C4-2B (cell line): ENCODE measurements around the gene TRERF1.

ENCODE experiments used
- H3K27ac ChIP-seq: fragments of 450-650 bp; 2 replicates; pipeline ENCODE4 v1.5.1; 2017
- ZFX ChIP-seq: fragments of 450-650 bp; IDR thresholded peaks from 2 replicates; pipeline ENCODE4 v1.6.1; 2017
- TF ChIP-seq, protein P1 (sequence below): fragments of 450-650 bp; conservative IDR thresholded peaks from 2 replicates; pipeline ENCODE4 v1.5.1; 2017; ENCODE audit warnings: mild to moderate bottlenecking

The TRERF1 gene

DNA sequence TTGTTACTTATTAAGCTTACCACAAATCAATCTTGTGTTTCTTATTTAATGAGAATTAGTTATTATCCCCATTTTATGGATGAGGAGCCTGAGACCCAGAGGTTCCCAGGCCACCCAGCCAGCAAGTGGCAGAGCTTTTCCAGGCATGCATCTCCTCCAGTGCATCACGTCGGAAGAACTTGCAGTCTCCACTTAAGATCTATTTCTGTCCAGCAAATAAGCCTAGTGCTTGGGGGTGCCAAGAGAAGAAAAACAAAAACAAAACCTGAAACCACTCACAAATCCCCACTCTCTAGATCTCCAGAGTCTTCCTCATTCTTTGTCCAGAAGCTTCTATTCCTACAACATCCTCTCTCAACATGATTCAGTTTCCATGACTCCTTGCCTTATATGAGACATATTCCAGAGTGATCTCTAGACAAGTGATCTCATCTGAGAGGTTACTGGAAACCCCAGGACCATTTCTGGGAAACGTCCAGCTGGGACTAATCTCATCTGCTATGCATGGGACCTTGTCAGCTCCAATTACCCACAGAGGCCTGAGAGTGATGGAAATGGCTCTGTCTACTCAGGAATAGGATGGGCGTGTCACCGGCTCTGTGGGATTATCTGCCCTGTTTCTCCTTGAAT is 261.1 kb downstream of the TRERF1 start:
- TF ChIP-seq, protein P1, sequence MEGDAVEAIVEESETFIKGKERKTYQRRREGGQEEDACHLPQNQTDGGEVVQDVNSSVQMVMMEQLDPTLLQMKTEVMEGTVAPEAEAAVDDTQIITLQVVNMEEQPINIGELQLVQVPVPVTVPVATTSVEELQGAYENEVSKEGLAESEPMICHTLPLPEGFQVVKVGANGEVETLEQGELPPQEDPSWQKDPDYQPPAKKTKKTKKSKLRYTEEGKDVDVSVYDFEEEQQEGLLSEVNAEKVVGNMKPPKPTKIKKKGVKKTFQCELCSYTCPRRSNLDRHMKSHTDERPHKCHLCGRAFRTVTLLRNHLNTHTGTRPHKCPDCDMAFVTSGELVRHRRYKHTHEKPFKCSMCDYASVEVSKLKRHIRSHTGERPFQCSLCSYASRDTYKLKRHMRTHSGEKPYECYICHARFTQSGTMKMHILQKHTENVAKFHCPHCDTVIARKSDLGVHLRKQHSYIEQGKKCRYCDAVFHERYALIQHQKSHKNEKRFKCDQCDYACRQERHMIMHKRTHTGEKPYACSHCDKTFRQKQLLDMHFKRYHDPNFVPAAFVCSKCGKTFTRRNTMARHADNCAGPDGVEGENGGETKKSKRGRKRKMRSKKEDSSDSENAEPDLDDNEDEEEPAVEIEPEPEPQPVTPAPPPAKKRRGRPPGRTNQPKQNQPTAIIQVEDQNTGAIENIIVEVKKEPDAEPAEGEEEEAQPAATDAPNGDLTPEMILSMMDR: no peak
- TF ChIP-seq ZFX: no peak
- no peak overlapping the region for H3K27ac ChIP-seq

DNA sequence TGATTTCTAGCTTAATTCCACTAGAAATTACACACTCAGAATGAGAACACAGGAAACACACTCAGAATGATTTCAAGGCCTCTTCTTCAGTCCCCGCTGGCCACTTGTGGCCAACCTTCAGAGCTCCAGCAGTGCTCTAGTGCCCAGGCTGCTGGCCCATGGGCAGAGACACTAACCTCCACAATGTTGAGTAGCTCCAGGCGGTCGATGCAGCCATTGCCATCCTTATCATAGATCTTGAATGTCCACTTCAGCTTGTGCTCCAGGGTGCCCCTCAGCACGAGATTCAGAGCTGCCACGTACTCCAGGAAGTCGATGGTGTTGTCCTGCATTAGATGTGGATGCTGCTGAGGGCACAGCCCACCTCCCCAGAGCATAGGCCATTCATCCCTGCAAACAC is 263.3 kb downstream of the TRERF1 start:
- no peak overlapping the region for H3K27ac ChIP-seq
- TF ChIP-seq, protein P1: no peak
- TF ChIP-seq ZFX: no peak

DNA sequence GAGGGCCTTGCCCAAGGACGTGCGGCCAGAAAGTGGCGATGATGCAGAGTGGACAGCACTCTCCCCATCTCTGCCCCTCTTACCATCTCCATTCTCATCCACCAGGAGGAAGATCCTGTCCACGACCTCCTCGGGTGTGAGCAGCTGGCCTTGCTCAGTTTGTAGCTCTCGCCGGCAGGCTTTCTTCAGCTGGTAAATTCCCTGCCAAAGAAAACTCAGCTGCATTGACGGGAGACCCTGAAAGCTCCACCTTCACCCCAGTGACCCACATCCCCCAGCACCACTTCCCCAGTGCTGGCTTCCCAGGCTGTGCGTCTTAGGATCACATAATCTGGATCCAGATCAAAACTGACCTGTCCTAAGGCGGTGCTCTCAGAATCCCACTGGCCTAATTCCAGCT is 266.1 kb downstream of the TRERF1 start:
- no peak for TF ChIP-seq ZFX
- TF ChIP-seq, protein P1: no peak
- no peak overlapping the region for H3K27ac ChIP-seq

DNA sequence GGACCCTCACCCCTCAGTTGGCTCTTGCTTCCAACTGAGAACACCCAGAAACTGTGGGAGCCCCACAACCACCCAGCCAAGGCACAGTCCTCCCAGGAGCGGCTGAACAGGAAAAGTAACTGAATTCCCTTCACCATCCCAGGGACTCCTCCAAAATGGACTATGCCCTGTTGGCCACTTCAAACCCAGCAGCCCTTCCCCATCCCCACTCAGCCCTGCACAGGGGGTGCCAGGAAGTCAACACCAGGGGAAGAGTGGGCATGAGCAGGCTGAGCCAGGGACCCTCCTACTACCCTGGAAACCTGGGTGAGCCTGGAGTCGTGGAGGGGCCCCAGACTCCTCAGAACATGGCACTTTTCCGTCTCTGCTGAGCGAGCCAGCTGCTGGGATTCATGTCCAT is 267.3 kb downstream of the TRERF1 start:
- H3K27ac ChIP-seq: no peak overlapping the region
- TF ChIP-seq, protein P1: no peak
- TF ChIP-seq ZFX: no peak

DNA sequence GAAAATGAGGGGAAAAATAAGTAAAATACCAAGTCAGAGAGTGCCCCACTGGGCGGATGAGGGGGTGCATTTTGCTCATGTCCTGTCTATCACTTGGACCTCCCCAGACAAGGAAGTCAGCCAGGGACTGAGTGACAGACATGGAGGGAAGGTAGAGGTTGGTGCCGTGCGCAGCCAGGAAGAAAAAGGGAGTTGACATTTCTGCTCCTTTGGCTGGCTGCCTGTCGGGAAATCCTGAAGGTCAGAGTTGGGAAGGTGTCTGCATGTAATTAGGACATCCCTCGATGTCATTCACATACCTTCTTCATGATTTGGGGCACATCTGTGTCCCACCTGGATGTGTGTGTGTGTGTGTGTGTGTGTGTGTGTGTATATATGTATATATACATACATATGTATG is 269.6 kb downstream of the TRERF1 start:
- TF ChIP-seq ZFX: no peak
- TF ChIP-seq, protein P1: no peak
- no peak overlapping the region for H3K27ac ChIP-seq

DNA sequence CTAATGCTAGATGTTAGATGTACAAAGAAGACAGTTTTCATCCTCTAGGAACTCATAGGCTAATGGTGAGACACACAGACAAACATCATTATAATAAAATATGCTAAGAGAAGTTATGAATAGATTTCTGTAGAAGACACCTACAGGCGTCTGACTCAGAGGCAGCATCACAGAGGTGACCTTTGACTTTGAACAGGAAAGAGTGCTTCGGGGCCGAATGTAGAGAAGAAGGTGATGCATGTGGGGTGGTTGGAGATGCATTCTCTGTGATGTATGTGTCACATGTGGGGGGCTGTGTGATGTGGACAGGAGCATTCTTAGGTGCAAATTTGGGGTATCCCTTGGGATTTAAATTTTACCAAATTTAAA is 271.8 kb downstream of the TRERF1 start:
- TF ChIP-seq, protein P1: no peak
- TF ChIP-seq ZFX: no peak
- H3K27ac ChIP-seq: no peak overlapping the region

DNA sequence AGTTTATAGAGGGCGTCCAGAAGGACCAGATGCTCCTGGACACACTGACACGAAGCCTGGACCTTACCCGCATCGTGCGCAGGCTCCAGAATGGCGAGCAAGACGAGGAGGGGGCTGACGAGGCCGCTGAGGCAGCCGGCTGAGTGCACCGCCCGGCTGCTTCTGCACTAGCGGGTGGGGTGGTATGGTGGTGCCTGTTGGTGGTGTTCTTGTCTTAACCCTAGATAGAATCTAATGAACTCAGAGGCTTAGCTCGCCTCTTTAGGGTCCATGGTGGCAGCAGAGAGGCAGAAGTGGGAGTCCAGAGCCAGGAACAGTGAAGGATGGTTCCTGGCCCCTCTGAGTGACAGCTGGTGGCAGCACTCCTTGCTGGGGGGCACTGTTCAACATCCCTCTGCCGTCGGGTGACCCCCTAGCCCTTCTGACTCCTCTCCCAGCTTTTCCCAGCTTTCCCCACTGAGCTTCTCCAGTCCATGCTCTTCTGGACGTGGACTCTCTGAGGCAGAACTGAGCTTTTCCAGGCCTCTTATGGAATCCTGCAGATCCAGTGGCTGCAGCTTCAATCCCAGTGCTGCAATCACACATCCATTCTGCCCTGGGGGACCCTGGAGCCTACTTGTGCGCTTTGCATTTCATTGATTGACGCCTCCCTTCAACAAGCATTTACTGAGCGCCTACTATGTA is 272.3 kb downstream of the TRERF1 start:
- no peak overlapping the region for H3K27ac ChIP-seq
- TF ChIP-seq, protein P1: no peak
- no peak for TF ChIP-seq ZFX
